ENCODE measurements around the gene MAP4.
"Not testable (repeated sequence)": the region's sequence is repeated elsewhere in the genome, so short reads cannot be mapped to it uniquely, and the experiment has no call there.

MAP4 gene

GRCh38 chr3:48016301-48016973 lies at the start of gene MAP4:
Gene MAP4 (minus strand): TSS chr3:48016416. CDS start chr3:47998860, 17,556 bp downstream.
- no peak for TF ChIP-seq CTCF (IDR thresholded peaks at IDR 0.05; ENCODE audit: low read length, missing control alignments)
- DNase-seq (ENCODE audit: low read depth) = peak; percentile 63
- H3K4me3 ChIP-seq (replicated peaks; ENCODE audit: low read depth, low read length) = no peak within 1 kb of the TSS

GRCh38 chr3:48065035-48065434 lies 48.8 kb upstream of the MAP4 start:
- DNase-seq (ENCODE audit: low read depth) = no peak
- no peak overlapping the region for H3K4me3 ChIP-seq (replicated peaks; ENCODE audit: low read depth, low read length)
- TF ChIP-seq CTCF (IDR thresholded peaks at IDR 0.05; ENCODE audit: low read length, missing control alignments) = no peak

- H3K4me3 ChIP-seq (replicated peaks; ENCODE audit: low read depth, low read length) = no peak overlapping the region
- TF ChIP-seq CTCF (IDR thresholded peaks at IDR 0.05; ENCODE audit: low read length, missing control alignments) = no peak
- peak; percentile 20 for DNase-seq (ENCODE audit: low read depth)
Measured at GRCh38 chr3:48064292-48064829, 48.1 kb upstream of the MAP4 start.

GRCh38 chr3:48061586-48061985 lies 45.4 kb upstream of the MAP4 start:
- DNase-seq (ENCODE audit: low read depth) = not testable (repeated sequence)

GRCh38 chr3:48058091-48058490 lies 41.9 kb upstream of the MAP4 start:
- no peak for TF ChIP-seq CTCF (IDR thresholded peaks at IDR 0.05; ENCODE audit: low read length, missing control alignments)
- DNase-seq (ENCODE audit: low read depth) = peak; percentile 41

More at GRCh38 chr3:48061586-48061985, 45.4 kb upstream of the MAP4 start:
- not testable (repeated sequence) for H3K4me3 ChIP-seq (replicated peaks; ENCODE audit: low read depth, low read length)

GRCh38 chr3:48057521-48057920 lies 41.3 kb upstream of the MAP4 start:
- no peak overlapping the region for H3K4me3 ChIP-seq (replicated peaks; ENCODE audit: low read depth, low read length)
- no peak for TF ChIP-seq CTCF (IDR thresholded peaks at IDR 0.05; ENCODE audit: low read length, missing control alignments)
- DNase-seq (ENCODE audit: low read depth) = no peak

More at GRCh38 chr3:48058091-48058490, 41.9 kb upstream of the MAP4 start:
- H3K4me3 ChIP-seq (replicated peaks; ENCODE audit: low read depth, low read length) = no peak overlapping the region

GRCh38 chr3:48047841-48048464 lies 31.7 kb upstream of the MAP4 start:
- DNase-seq (ENCODE audit: low read depth) = peak; percentile 53
- no peak overlapping the region for H3K4me3 ChIP-seq (replicated peaks; ENCODE audit: low read depth, low read length)
- TF ChIP-seq CTCF (IDR thresholded peaks at IDR 0.05; ENCODE audit: low read length, missing control alignments) = no peak

All from fibroblast of pulmonary artery (primary cell).